Measurements from ENCODE around the gene ULK3. TPM values are rescaled to one million over a fixed set of nuclear protein-coding genes. Genes with fewer than 3 reads are reported as not detected.

The ULK3 gene
- total RNA-seq, 1 donor from 2014 or later, result 42.3 TPM

DNA sequence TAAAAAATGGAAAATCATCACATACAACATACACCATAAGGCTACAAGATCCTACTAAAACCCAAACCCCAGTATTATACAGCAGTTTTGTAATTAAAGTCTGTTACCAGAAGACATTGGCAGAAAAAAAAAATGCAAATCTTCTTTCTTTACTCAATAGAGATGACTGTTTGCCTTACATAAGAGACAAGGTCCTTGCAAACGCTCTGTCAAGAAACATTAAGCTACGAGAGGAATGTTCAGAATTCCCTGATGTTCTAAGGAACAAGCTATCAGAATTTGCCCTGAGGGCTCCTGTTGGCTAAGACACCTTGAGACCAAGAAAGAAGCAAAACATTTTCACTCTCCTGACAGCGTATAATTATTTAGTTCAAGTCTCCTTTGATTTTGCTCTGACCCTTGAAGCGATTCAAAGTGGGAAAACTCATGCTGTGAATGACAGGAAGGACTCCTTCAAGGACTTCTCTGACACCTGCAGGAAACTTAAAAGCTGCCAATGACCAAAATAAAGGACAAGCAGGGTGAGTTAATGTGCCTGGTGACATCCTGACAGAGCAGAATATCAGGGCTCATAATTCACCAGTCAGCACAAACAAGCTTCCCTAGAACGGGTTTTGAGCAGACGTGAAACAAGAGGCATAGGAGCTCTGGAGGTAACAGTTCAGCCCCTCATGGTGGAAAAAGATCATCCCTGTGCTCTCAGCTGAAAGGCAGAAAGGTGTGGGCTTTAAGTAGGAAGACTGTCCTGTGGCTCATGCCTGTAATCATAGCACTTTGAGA, 27.7 kb upstream of the ULK3 start:
- ATAC-seq (no peak), DNase-seq (ENCODE audit: missing footprints) (no peak)
- intact Hi-C loops (cut with DNase I), result no loop called here

DNA sequence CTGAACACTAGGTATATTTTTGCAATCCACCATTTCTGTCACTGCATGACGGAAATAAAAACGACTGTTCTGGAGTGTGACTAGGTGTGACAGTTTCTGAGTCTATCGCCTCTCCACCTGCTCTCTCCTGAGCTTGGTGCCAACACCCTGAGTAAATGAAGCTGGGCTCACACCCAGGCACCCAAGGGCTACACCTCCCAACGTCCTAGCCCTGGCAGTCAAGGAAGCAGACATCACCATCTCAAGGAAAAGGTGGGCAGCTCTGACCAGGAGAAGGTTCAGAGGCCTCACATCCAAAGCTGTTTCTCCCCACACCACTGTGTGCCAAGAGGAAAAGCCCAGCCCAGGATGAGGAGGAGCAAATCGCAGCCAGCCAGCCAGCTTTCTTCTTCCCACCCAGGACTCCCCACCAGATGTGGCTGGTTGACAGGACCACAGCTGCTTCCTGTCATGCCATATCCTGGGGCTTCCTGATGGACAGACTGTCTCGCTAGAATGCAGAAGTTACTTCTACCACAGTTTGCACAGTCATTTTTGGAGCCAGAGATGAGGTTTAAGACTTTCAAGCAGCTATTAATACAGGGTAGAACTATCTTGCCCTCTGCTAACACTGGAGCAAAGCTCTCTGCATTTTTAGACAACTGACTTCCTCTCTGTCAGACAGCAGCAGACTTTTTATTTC, 26.9 kb upstream of the ULK3 start:
- intact Hi-C loops (cut with DNase I), result no loop called here
- ATAC-seq (peak; percentile 47), DNase-seq (ENCODE audit: missing footprints) (peak; percentile 87)

DNA sequence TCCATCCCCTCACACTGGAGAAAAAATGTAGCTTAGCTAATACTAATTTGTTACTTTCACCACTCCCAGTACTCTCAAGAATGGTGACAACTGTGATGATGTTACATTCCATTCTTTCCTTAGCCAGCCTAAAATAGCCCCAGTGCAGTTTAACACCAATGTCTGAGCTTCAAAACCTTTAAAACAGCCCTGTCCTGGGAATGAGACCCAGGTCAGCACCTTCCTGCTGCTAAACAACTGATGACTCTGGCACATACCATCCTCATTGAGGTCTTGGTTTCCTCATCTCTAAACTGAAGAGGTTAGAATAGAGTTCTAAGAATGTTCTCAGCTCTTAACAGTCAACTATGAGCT, 26.4 kb upstream of the ULK3 start:
- intact Hi-C loops (cut with DNase I), result no loop called here
- no peak for DNase-seq (ENCODE audit: missing footprints)
- peak; percentile 20 for ATAC-seq

GRCh38 chr15:74868059-74868458, 25.1 kb upstream of the ULK3 start:
- intact Hi-C loops (cut with DNase I), result no loop called here
- DNase-seq (ENCODE audit: missing footprints) (no peak), ATAC-seq (peak; percentile 12)

- no peak for DNase-seq (ENCODE audit: missing footprints)
- intact Hi-C loops (cut with DNase I), result no loop called here
- no peak for ATAC-seq
These were observed 24.6 kb upstream of the ULK3 start for GRCh38 chr15:74867466-74868038.

DNA sequence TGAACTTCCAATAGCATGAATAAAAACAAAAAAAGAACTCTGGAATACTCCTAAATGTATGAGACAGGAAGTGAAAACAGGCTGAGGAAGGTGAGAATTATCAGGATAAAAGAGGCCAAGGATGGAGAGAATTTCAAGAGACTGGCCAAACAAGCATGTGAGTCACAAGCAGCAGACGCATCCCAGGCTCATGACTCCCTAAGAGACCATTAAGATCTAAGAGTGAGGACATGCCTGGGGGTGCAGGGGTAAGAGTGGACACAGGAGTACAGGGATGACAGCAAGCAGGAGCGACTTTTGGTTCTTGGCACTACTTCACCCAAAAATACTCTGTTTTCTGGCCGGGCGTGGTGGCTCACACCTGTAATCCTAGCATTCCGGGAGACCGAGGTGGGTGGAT, 23.1 kb upstream of the ULK3 start:
- ATAC-seq, result no peak
- no peak for DNase-seq (ENCODE audit: missing footprints)
- intact Hi-C loops (cut with DNase I), result no loop called here

DNA sequence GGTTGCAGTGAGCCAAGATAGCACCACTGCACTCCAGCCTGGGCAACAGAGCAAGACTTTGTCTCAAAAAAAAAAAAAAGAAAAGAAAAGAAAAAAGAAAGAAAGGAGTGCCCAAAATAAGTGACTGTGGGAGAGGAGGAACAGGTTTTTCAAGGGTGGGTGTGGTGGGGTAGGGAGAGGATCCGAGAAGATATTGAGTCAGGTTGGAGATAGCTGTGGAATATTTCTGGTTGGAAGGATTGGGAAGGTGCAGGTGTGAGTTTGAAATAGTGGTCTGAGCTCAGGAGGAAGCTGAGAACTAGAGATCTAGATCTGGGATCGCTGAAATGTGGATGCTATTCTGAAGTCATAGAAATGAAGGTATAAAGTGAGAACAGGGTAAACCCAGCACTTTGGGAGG, 22.4 kb upstream of the ULK3 start:
- DNase-seq (ENCODE audit: missing footprints) (no peak), ATAC-seq (no peak)
- intact Hi-C loops (cut with DNase I), result no loop called here

- ATAC-seq (no peak), DNase-seq (ENCODE audit: missing footprints) (no peak)
- intact Hi-C loops (cut with DNase I), result no loop called here
These were observed 21.3 kb upstream of the ULK3 start for GRCh38 chr15:74864296-74864695.

DNA sequence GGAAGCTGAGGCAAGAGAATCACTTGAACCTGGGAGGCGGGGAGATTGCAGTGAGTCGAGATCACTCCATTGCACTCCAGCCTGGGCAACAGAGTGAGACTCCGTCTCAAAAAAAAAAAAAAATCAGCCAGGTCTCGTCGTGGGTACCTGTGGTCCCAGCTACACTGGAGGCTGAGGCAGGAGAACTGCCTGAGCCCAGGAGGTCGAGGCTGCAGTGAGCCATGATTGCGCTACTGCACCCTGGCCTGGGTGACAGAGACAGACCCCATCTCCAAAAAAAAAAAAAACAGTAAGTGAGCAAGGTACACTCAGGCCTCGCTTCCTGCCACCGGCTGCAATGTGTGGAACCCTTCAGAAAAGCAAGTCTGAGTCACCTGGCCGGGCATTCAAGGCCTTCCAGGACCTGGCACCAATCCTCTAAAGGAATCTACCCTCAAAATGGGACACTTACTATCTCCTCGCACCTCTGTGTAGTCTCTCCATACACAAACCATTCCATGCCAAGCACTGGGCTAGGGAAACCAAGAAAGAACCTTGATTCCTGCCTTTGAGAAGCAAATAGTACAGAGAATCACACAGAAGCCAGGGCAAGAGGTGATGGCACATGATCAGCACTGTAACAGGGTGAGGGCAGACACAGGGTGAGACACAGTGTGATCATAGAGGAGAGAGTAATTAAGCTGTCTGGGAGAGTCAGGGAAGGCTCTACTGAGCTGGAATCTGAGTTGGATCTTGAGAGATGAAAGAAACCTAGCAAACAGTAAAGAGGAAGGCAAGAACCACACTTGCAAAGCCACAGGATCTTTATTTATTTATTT, 20.5 kb upstream of the ULK3 start:
- no peak for DNase-seq (ENCODE audit: missing footprints)
- no peak for ATAC-seq
- intact Hi-C loops (cut with DNase I), result no loop called here

DNA sequence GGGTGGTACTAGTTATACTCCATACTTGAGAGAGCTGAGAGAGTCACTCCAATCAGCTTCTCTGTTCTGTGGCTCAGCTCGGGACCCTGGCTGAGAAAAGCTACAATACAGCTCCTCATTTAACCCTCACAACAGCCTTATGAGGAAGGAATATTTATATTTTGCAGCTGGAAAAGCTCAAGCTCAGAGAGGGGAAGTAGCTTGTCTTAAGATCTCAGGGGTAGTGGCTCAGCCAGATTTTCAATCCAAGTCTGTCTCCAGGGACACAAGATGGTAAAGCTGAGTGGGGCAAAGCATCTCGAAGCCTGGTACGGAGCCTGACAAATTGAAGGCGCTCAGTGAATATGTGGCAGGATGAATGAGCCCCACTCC, 15.4 kb upstream of the ULK3 start:
- ATAC-seq (no peak), DNase-seq (ENCODE audit: missing footprints) (no peak)
- intact Hi-C loops (cut with DNase I), result no loop called here

DNA sequence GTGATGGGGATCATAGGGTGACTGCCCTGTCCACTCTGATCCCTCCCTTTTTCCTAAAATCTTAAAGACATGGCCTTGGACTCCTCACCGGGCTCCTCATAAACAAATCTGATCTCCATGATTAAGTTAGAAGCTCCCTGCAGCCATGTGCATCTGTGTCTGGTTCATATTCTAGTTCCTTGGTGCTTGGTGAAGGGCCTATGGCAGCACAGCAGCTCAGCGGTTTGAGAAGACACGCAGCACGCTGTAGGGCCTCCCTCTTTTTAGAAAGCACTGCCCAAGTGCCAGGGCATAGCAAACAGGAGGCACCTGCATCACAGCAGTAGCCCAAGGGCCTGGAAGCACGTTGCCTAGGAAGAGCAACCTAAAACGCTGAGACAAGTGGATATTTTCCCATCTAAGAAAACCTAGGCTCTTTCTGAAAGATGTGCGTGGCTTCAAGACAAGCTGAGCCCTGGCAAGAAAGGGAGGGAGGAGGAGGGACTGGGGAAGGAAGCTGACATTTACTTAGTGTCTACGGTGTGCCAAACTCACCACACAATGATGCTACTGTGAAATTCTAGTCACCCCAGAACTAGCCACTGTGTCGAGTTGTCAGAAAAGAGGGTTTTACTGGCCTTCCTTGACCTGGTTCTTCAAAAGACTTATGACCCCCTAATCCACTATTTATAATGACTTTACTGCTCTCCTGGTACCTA, 14.9 kb upstream of the ULK3 start:
- DNase-seq (ENCODE audit: missing footprints) (no peak), ATAC-seq (no peak)
- intact Hi-C loops (cut with DNase I), result no loop called here

- intact Hi-C loops (cut with DNase I), result no loop called here
- ATAC-seq, result peak; percentile 36
- DNase-seq (ENCODE audit: missing footprints), result no peak
These were observed 14.2 kb upstream of the ULK3 start for GRCh38 chr15:74857082-74857655.

DNA sequence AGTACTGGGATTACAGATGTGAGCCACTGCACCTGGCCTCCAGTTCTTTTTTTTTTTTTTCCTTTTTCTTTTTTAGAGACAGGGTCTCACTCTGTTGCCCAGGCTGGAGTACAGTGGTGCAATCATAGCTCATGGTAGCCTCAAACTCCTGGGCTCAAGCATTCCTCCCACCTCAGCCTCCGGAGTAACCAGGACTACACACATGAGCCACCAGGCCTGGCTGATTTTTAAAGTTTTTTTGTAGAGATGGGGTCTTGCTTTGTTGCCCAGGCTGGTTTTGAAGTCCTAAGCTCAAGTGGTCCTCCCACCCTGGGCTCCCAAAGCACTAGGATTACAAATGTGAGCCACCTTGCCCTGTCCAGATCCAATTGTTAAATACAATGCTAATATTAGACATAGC, 13.6 kb upstream of the ULK3 start:
- intact Hi-C loops (cut with DNase I), result no loop called here

GRCh38 chr15:74855857-74856256, 12.9 kb upstream of the ULK3 start:
- DNase-seq (ENCODE audit: missing footprints) (no peak), ATAC-seq (peak; percentile 66)
- intact Hi-C loops (cut with DNase I), result no loop called here

More for the DNA sequence above, 13.6 kb upstream of the ULK3 start:
- no peak for ATAC-seq
- no peak for DNase-seq (ENCODE audit: missing footprints)

DNA sequence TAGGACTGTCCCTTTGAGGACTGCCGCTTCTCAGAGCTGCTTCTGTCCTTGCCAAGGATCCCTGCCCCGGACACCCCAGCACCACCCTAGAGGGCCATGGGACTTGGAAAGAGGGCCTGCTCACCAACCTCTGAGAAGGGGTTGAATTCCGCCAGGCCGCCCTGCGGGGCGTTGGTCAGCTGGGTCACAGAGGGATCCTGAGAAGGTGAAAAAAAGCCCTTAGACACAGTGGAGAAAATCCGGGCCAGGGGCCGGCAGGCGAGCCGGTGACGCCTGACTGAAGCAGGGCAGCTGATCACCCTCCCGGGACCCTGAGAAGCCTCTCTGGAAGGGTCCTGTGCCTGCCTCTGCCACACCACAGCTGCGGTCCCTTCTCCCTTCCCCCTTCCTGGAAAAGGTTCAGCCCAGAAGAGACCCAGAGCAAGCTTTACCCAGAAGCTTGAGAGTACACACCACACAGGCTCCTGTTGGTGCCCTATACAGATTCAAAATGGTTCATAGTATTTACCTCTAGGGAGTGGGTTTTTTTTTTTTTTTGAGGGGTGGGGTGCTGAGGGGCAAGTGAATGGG, 11.6 kb upstream of the ULK3 start:
- DNase-seq (ENCODE audit: missing footprints) (no peak), ATAC-seq (no peak)
- intact Hi-C loops (cut with DNase I), result no loop called here

DNA sequence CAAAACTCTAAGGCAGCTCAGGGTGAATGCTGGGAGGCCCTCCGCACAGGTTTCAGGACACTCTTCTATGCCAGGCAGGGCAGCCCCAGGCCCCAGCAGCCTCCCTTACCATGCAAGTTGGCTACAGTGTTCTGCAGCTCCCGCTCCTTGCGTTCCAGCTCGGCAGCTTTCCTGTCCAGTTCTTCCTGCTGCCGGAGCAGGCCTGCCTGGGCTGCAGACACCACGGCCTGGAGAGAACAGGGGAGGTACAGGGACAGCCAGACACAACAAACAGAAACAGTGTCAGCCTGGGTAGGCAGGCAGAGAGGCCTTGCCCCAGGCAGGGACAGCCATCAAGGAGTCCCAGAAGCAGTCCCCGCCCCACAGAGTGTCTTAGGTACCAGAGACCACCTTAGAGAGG, 9.0 kb upstream of the ULK3 start:
- no peak for ATAC-seq
- intact Hi-C loops (cut with DNase I), result no loop called here
- DNase-seq (ENCODE audit: missing footprints), result no peak

DNA sequence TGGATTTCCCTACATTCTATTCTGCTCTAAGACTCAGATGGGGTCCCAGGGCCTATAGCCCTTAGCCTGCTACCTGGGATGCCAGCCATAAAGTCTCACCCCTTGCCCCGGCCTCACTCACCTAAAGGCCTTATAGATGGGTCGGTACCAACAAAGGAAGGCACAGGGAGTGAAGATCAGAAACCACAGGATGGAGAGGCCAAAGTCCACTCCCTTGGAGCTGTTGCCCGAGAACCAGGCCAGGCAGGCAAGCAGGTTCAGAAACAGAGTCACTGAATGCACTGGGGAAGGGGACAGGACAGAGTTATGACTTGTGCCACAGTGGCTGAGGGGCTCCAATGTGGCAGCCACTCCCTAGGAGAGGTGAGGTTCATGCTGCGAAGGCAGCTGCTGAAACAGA, 7.4 kb upstream of the ULK3 start:
- intact Hi-C loops (cut with DNase I), result no loop called here
- DNase-seq (ENCODE audit: missing footprints), result no peak
- no peak for ATAC-seq

- peak; percentile 30 for ATAC-seq
These were observed 4.5 kb upstream of the ULK3 start for GRCh38 chr15:74847432-74847831.

More at GRCh38 chr15:74847432-74847831, 4.5 kb upstream of the ULK3 start:
- intact Hi-C loops (cut with DNase I), result no loop called here
- no peak for DNase-seq (ENCODE audit: missing footprints)
